NB4 (cell line): ENCODE data around the gene FN3K.

Experiments used
- MYC ChIP-seq: IDR thresholded peaks from 2 replicates; pipeline ENCODE4 v1.6.1; 2011; ENCODE audit warnings: low read depth, low read length
- POLR2A ChIP-seq: IDR thresholded peaks from 2 replicates; pipeline ENCODE4 v1.6.1; 2011; ENCODE audit warnings: mild to moderate bottlenecking; ENCODE audit not compliant: insufficient read length; ENCODE audit errors: extremely low read depth
- TF ChIP-seq, protein P1 (sequence below): IDR thresholded peaks from one replicate; pipeline ENCODE4 v1.5.1; 2012; ENCODE audit warnings: low read depth, low read length
- TF ChIP-seq, protein P2 (sequence below): IDR thresholded peaks from 2 replicates; pipeline ENCODE4 v1.6.1; 2011; ENCODE audit warnings: low read depth, low read length

DNA sequence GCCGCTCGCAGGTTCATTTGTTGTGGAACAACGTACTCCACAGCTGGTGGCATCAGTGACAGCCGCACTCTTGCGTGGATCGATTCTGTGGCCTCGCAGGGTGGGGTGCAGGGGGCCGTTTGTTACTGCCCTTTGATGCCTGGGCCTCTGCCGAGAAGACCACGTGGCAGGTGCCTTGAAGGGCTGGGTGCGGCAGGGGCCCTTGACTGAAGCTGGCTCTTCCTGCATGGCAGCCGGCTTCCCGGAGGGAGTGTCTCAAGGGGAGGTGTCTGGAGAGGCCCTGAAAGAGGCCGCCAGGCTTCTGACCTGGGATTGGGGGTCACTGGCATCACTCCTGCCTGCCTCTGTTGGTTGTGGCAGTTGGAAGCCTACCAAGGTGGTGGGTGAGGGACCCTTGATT is 60.2 kb downstream of the FN3K start:
- TF ChIP-seq POLR2A, result no peak
- TF ChIP-seq, protein P1, sequence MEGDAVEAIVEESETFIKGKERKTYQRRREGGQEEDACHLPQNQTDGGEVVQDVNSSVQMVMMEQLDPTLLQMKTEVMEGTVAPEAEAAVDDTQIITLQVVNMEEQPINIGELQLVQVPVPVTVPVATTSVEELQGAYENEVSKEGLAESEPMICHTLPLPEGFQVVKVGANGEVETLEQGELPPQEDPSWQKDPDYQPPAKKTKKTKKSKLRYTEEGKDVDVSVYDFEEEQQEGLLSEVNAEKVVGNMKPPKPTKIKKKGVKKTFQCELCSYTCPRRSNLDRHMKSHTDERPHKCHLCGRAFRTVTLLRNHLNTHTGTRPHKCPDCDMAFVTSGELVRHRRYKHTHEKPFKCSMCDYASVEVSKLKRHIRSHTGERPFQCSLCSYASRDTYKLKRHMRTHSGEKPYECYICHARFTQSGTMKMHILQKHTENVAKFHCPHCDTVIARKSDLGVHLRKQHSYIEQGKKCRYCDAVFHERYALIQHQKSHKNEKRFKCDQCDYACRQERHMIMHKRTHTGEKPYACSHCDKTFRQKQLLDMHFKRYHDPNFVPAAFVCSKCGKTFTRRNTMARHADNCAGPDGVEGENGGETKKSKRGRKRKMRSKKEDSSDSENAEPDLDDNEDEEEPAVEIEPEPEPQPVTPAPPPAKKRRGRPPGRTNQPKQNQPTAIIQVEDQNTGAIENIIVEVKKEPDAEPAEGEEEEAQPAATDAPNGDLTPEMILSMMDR, result no peak
- no peak for TF ChIP-seq MYC
- TF ChIP-seq, protein P2, sequence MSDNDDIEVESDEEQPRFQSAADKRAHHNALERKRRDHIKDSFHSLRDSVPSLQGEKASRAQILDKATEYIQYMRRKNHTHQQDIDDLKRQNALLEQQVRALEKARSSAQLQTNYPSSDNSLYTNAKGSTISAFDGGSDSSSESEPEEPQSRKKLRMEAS, result no peak
